HCT116 (cell line): Measurements from ENCODE around the gene SUSD3. TPM values are rescaled to one million over a fixed set of nuclear protein-coding genes. Genes with fewer than 3 reads are reported as not detected.

ENCODE experiments used
- ATAC-seq: fragments of 200-7000 bp; cut with Tn5 transposase; 2 replicates; pipeline ENCODE4 v1.9.1; 2020; ENCODE audit warnings: mild to moderate bottlenecking, moderate library complexity
- BruUV-seq: library from RNA; stranded (reverse); fragments of 400-500 nt; replicated peaks from 2 replicates; lab custom pipeline; 2021; lab: Mats Ljungman, UMichigan
- CTCF ChIA-PET: fragments of 300-600 bp; sonication (Branson Sonifier 250); formaldehyde crosslinking; loops from one replicate; lab custom pipeline; 2021; ENCODE audit warnings: antibody characterized with exemption; lab: Charles Lee
- POLR2A ChIA-PET: fragments of 300-600, 350-600 bp; sonication (Branson Sonifier 250); formaldehyde crosslinking; loops from one replicate; lab custom pipeline; 2021; ENCODE audit warnings: antibody characterized with exemption; lab: Charles Lee
- RAD21 ChIA-PET, 2 experiments: fragments of 300-600 bp; sonication (Branson Sonifier 250); formaldehyde crosslinking; loops; one replicate each; lab custom pipeline; 2023; ENCODE audit warnings: low total read pairs in 2 of 2; ENCODE audit not compliant: uncharacterized antibody in 2 of 2, unreplicated experiment in 2 of 2, low non-redundant PET in 1 of 2; lab: Charles Lee
- DNase-seq: peaks from one replicate; pipeline ENCODE4 v3.0.0-alpha.2; 2010; ENCODE audit warnings: low read depth, low spot score
- H2AFZ ChIP-seq: fragments of 200-600 bp; shearing (Covaris generic), sonication (generic); 2 replicates; pipeline ENCODE4 v1.6.1; 2017; ENCODE audit warnings: low read depth, mixed run types, mixed read lengths, antibody characterized with exemption, low read length; ENCODE audit not compliant: poor library complexity, severe bottlenecking
- H3K27ac ChIP-seq: 2 replicates; pipeline ENCODE4 v1.5.1; 2012; ENCODE audit warnings: low read depth, low read length
- H3K27me3 ChIP-seq: fragments of 200-600 bp; sonication (generic); 2 replicates; pipeline ENCODE4 v1.6.1; 2016; ENCODE audit warnings: mixed run types, low read length, mixed read lengths; ENCODE audit not compliant: insufficient read depth
- H3K36me3 ChIP-seq, 2 experiments: fragments of 200-500 bp in 1 of 2; fragments of 200-600 bp in 1 of 2; sonication (Bioruptor generic) in 1 of 2; sonication (generic) in 1 of 2; 2 replicates each; pipeline versions ENCODE4 v1.5.1 to v1.6.1; 2014 to 2016; ENCODE audit warnings: low read length in 2 of 2, inconsistent platforms in 1 of 2, mixed read lengths in 1 of 2, mixed run types in 1 of 2; ENCODE audit not compliant: insufficient read depth in 2 of 2, control insufficient read depth in 1 of 2
- H3K4me1 ChIP-seq, 2 experiments: fragments of 200-600 bp in 1 of 2; sonication (generic) in 1 of 2; 2 replicates each; pipeline versions ENCODE4 v1.5.1 to v1.6.1; 2012 to 2017; ENCODE audit warnings: low read length in 2 of 2, inconsistent platforms in 1 of 2, mild to moderate bottlenecking in 1 of 2, mixed read lengths in 1 of 2, mixed run types in 1 of 2, moderate library complexity in 1 of 2; ENCODE audit not compliant: insufficient read depth in 2 of 2, control insufficient read depth in 1 of 2
- H3K4me2 ChIP-seq: fragments of 200-600 bp; sonication (generic); 2 replicates; pipeline ENCODE4 v1.6.1; 2017; ENCODE audit warnings: mixed run types, low read length, mixed read lengths
- H3K4me3 ChIP-seq, 2 experiments: fragments of 200-600 bp in 1 of 2; sonication (generic) in 1 of 2; replicated peaks in 1 of 2; 2 replicates each; pipeline ENCODE4 v1.5.1; 2011 to 2016; ENCODE audit warnings: low read length in 2 of 2, control low read depth in 1 of 2, low read depth in 1 of 2, mild to moderate bottlenecking in 1 of 2, mixed read lengths in 1 of 2, mixed run types in 1 of 2
- H3K79me2 ChIP-seq: fragments of 200-600 bp; sonication (generic); 2 replicates; pipeline ENCODE4 v1.6.1; 2017; ENCODE audit warnings: mild to moderate bottlenecking, mixed run types, low read length, moderate library complexity, mixed read lengths; ENCODE audit not compliant: insufficient read depth
- H3K9ac ChIP-seq: fragments of 200-600 bp; sonication (generic); 2 replicates; pipeline ENCODE4 v1.6.1; 2016; ENCODE audit warnings: low read length, mixed read lengths
- H3K9me2 ChIP-seq: fragments of 200-600 bp; sonication (generic), shearing (Covaris generic); 2 replicates; pipeline ENCODE4 v1.6.1; 2017; ENCODE audit warnings: mixed run types, mild to moderate bottlenecking, moderate library complexity; ENCODE audit not compliant: insufficient read depth
- H3K9me3 ChIP-seq, 2 experiments: fragments of 200-500 bp in 1 of 2; fragments of 200-600 bp in 1 of 2; sonication (Bioruptor generic) in 1 of 2; sonication (generic) in 1 of 2; 2 replicates each; pipeline ENCODE4 v1.6.1; 2014 to 2017; ENCODE audit warnings: low read length in 2 of 2, mixed read lengths in 2 of 2, inconsistent platforms in 1 of 2, low read depth in 1 of 2, mild to moderate bottlenecking in 1 of 2, mixed run types in 1 of 2, moderate library complexity in 1 of 2; ENCODE audit not compliant: control insufficient read depth in 1 of 2, insufficient read depth in 1 of 2
- H4K20me1 ChIP-seq: fragments of 200-600 bp; sonication (generic), shearing (Covaris generic); 2 replicates; pipeline ENCODE4 v1.6.1; 2017; ENCODE audit warnings: mixed run types, mild to moderate bottlenecking, moderate library complexity; ENCODE audit not compliant: insufficient read depth
- CBX3 ChIP-seq: IDR thresholded peaks from 2 replicates; pipeline ENCODE4 v1.6.1; 2012; ENCODE audit warnings: low read depth
- EZH2 ChIP-seq: fragments of 200-600 bp; sonication (generic); IDR thresholded peaks from 2 replicates; pipeline ENCODE4 v1.6.1; 2017; ENCODE audit warnings: antibody characterized with exemption, mixed run types
- EZH2phosphoT487 ChIP-seq: fragments of 200-600 bp; IDR thresholded peaks from 2 replicates; pipeline ENCODE4 v1.6.1; 2018; ENCODE audit warnings: antibody characterized with exemption, borderline replicate concordance
- JUND ChIP-seq: IDR thresholded peaks from 2 replicates; pipeline ENCODE4 v1.6.1; 2012
- RAD21 ChIP-seq: IDR thresholded peaks from 2 replicates; pipeline ENCODE4 v1.6.1; 2012; ENCODE audit warnings: low read depth, mild to moderate bottlenecking
- intact Hi-C: fragments of 100-400 bp; cut with micrococcal nuclease; formaldehyde crosslinking; loops from 2 replicates; pipeline ENCODE4 v1.10.0; 2022
- total RNA-seq: library from RNA; stranded (reverse); gene quantifications from one replicate; pipeline ENCODE4 v1.2.1, GENCODE V29; 2021; ENCODE audit not compliant: unreplicated experiment
- TF ChIP-seq, protein P1 (sequence below): IDR thresholded peaks from 2 replicates; pipeline ENCODE4 v1.6.1; 2011; ENCODE audit warnings: mild to moderate bottlenecking, low read length, moderate library complexity; ENCODE audit not compliant: insufficient replicate concordance; ENCODE audit errors: extremely low read depth
- TF ChIP-seq, protein P2 (sequence below), 3 experiments: fragments of 200-600 bp in 1 of 3; sonication (generic) in 1 of 3; IDR thresholded peaks in 2 of 3; conservative IDR thresholded peaks in 1 of 3; 2 replicates each; pipeline ENCODE4 v1.5.1; 2012 to 2017; ENCODE audit warnings: low read depth in 2 of 3, low read length in 2 of 3, antibody characterized with exemption in 1 of 3, borderline replicate concordance in 1 of 3, control low read depth in 1 of 3, mild to moderate bottlenecking in 1 of 3, mixed read lengths in 1 of 3, mixed run types in 1 of 3, moderate library complexity in 1 of 3; ENCODE audit not compliant: insufficient read depth in 1 of 3
- TF ChIP-seq, protein P3 (sequence below): IDR thresholded peaks from 2 replicates; pipeline ENCODE4 v1.6.1; 2012

The SUSD3 gene
- total RNA-seq, 1 experiment from 2014 or later = 11.3 TPM

DNA sequence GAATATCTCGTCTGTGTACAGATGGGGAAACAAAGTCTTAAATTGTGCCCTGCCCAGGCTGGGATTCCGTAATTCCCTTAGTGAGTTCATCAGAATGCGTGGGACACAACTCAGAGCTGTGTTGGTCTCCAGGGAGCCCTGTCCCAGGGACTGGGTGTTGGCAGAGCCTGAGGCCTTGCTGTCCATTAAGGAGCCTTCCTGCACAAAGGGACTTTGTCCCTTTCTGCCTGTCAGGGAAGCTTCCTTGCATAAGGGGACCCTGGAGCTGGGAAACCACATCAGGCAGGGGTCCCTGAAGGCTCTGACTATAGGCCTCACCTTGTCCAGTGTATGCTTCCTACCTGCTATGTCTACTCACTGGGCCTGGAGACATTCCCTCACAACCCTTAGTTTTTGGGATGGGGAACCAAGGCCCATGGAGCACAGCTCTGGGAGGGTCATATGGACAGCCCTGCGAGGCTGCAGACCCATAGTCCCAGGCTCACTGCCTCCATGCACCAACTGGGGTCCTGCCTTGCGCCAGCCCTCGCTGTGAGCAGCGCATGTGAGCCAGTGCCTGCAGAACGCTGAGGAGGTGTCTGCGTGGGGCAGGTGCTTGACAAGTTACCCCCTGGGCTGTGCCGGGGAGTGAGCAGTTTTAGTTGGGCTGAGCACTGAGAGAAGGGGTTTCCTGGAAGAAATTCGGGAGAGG lies 39.2 kb downstream of the SUSD3 start:
- intact Hi-C loops = loop anchor here (5.0 kb wide), 2 partner anchors 95 to 355 kb away; partner anchors contain the start of genes FAM120A and FAM120AOS
- peak overlapping the region; percentile 98 for H3K4me2 ChIP-seq
- no peak for ATAC-seq
- TF ChIP-seq CBX3 (no peak), RAD21 (no peak), JUND (no peak), EZH2phosphoT487 (no peak), EZH2 (no peak)
- TF ChIP-seq, protein P1, sequence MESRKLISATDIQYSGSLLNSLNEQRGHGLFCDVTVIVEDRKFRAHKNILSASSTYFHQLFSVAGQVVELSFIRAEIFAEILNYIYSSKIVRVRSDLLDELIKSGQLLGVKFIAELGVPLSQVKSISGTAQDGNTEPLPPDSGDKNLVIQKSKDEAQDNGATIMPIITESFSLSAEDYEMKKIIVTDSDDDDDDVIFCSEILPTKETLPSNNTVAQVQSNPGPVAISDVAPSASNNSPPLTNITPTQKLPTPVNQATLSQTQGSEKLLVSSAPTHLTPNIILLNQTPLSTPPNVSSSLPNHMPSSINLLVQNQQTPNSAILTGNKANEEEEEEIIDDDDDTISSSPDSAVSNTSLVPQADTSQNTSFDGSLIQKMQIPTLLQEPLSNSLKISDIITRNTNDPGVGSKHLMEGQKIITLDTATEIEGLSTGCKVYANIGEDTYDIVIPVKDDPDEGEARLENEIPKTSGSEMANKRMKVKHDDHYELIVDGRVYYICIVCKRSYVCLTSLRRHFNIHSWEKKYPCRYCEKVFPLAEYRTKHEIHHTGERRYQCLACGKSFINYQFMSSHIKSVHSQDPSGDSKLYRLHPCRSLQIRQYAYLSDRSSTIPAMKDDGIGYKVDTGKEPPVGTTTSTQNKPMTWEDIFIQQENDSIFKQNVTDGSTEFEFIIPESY = no peak
- TF ChIP-seq, protein P2, sequence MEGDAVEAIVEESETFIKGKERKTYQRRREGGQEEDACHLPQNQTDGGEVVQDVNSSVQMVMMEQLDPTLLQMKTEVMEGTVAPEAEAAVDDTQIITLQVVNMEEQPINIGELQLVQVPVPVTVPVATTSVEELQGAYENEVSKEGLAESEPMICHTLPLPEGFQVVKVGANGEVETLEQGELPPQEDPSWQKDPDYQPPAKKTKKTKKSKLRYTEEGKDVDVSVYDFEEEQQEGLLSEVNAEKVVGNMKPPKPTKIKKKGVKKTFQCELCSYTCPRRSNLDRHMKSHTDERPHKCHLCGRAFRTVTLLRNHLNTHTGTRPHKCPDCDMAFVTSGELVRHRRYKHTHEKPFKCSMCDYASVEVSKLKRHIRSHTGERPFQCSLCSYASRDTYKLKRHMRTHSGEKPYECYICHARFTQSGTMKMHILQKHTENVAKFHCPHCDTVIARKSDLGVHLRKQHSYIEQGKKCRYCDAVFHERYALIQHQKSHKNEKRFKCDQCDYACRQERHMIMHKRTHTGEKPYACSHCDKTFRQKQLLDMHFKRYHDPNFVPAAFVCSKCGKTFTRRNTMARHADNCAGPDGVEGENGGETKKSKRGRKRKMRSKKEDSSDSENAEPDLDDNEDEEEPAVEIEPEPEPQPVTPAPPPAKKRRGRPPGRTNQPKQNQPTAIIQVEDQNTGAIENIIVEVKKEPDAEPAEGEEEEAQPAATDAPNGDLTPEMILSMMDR (IDR thresholded peaks at IDR 0.05 in 2 of 3, conservative IDR thresholded peaks at IDR 0.05 in 1 of 3; ENCODE audit: borderline replicate concordance in 1 of 3, insufficient read depth in 1 of 3, low read depth in 2 of 3, low read length in 2 of 3) = no peak
- TF ChIP-seq, protein P3, sequence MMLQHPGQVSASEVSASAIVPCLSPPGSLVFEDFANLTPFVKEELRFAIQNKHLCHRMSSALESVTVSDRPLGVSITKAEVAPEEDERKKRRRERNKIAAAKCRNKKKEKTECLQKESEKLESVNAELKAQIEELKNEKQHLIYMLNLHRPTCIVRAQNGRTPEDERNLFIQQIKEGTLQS = no peak
- TF ChIP-seq, all 23 proteins: peak for 0
- Histone ChIP-seq H3K9me3 (no peaks in the 10 kb centered on the region), H3K9me2 (no peaks in the 10 kb centered on the region), H3K9ac (peak overlapping the region; percentile 91), H3K27ac (peak overlapping the region; percentile 80), H3K27me3 (no peaks in the 10 kb centered on the region), H3K36me3 (no peaks in the 10 kb centered on the region), H4K20me1 (no peaks in the 10 kb centered on the region), H3K4me1 (peaks cover 39 to 61% of the 10 kb centered on the region in 2 experiments), H2AFZ (no peak overlapping the region), H3K79me2 (peaks cover 61% of the 10 kb centered on the region), H3K4me3 (peak overlapping the region; percentile 84 to 94)
- no TSS peak for BruUV-seq
- RAD21 ChIA-PET = no interaction called here
- POLR2A ChIA-PET = no interaction called here
- CTCF ChIA-PET = interaction anchor here (2.3 kb wide), 1 partner anchor 11 kb away, joined by 12 read pairs; no protein-coding TSS in a partner anchor
- no peak for DNase-seq
